HUES6 (cell line): Measurements from ENCODE around the gene SCRT2.
A peak's percentile ranks its signal among the peaks of the same experiment; 100 is the strongest.
"Not testable (repeated sequence)": the region's sequence is repeated elsewhere in the genome, so short reads cannot be mapped to it uniquely, and the experiment has no call there.

Experiments
- H3K27ac ChIP-seq: 2 replicates; pipeline ENCODE4 v1.7.0; 2013; ENCODE audit warnings: low read depth, mild to moderate bottlenecking, low read length, inconsistent platforms
- H3K27me3 ChIP-seq: 2 replicates; pipeline ENCODE4 v1.6.1; 2013; ENCODE audit warnings: low read length; ENCODE audit not compliant: control insufficient read depth, insufficient read depth
- H3K36me3 ChIP-seq: 2 replicates; pipeline ENCODE4 v1.6.1; 2013; ENCODE audit warnings: low read length; ENCODE audit not compliant: control insufficient read depth, insufficient read depth
- H3K4me1 ChIP-seq: 2 replicates; pipeline ENCODE4 v1.6.1; 2013; ENCODE audit warnings: low read length; ENCODE audit not compliant: control insufficient read depth, insufficient read depth
- H3K4me3 ChIP-seq: 2 replicates; pipeline ENCODE4 v1.5.1; 2013; ENCODE audit warnings: low read depth, low read length
- H3K9ac ChIP-seq: one replicate; pipeline ENCODE4 v1.6.1; 2013; ENCODE audit warnings: mild to moderate bottlenecking, low read length
- H3K9me3 ChIP-seq: 2 replicates; pipeline ENCODE4 v1.6.1; 2013; ENCODE audit warnings: low read depth, low read length; ENCODE audit not compliant: control insufficient read depth, insufficient read depth

SCRT2 gene

GRCh38 chr20:675453-676314, at the start of gene SCRT2:
Gene SCRT2, minus strand, starts transcription at chr20:675802. Its CDS starts 201 bp downstream, at chr20:675601.
- Histone ChIP-seq H3K9ac (no peak within 1 kb of the TSS), H3K27ac (no peak within 1 kb of the TSS), H3K4me3 (peak within 1 kb of the TSS; percentile 70), H3K4me1 (peaks cover 24% of the 10 kb centered on the region; the same call in 1 of the 2 replicates), H3K36me3 (no peaks in the 10 kb centered on the region), H3K9me3 (no peaks in the 10 kb centered on the region), H3K27me3 (peaks cover 76% of the 10 kb centered on the region)

GRCh38 chr20:724797-725196, 49.2 kb upstream of the SCRT2 start:
- H3K27ac ChIP-seq, H3K9ac ChIP-seq, H3K36me3 ChIP-seq, H3K4me3 ChIP-seq, H3K9me3 ChIP-seq: not testable (repeated sequence)
- Histone ChIP-seq H3K27me3 (peaks cover 32% of the 10 kb centered on the region), H3K4me1 (peaks cover 17% of the 10 kb centered on the region)

- Histone ChIP-seq H3K9ac (no peak overlapping the region), H3K27me3 (peaks cover 25% of the 10 kb centered on the region), H3K4me1 (peaks cover 16% of the 10 kb centered on the region), H3K27ac (no peak overlapping the region), H3K36me3 (no peaks in the 10 kb centered on the region), H3K9me3 (no peaks in the 10 kb centered on the region), H3K4me3 (no peak overlapping the region)
Observed at GRCh38 chr20:723756-724155, 48.2 kb upstream of the SCRT2 start.

GRCh38 chr20:722822-723644, 47.4 kb upstream of the SCRT2 start:
- H3K4me3 ChIP-seq, result no peak overlapping the region
- no peak overlapping the region for H3K9ac ChIP-seq
- no peaks in the 10 kb centered on the region for H3K36me3 ChIP-seq
- no peak overlapping the region for H3K27ac ChIP-seq
- peaks cover 23% of the 10 kb centered on the region for H3K27me3 ChIP-seq
- H3K4me1 ChIP-seq, result peaks cover 13% of the 10 kb centered on the region
- no peaks in the 10 kb centered on the region for H3K9me3 ChIP-seq

- no peak overlapping the region for H3K9ac ChIP-seq
- no peak overlapping the region for H3K4me3 ChIP-seq
- peaks cover 13% of the 10 kb centered on the region for H3K4me1 ChIP-seq
- H3K9me3 ChIP-seq, result no peaks in the 10 kb centered on the region
- no peaks in the 10 kb centered on the region for H3K36me3 ChIP-seq
- H3K27ac ChIP-seq, result no peak overlapping the region
- peaks cover 23% of the 10 kb centered on the region for H3K27me3 ChIP-seq
Observed at GRCh38 chr20:721876-722275, 46.3 kb upstream of the SCRT2 start.

- Histone ChIP-seq H3K4me1 (peaks cover 13% of the 10 kb centered on the region), H3K9me3 (no peaks in the 10 kb centered on the region), H3K27ac (no peak overlapping the region), H3K36me3 (no peaks in the 10 kb centered on the region), H3K9ac (no peak overlapping the region), H3K4me3 (no peak overlapping the region), H3K27me3 (peaks cover 14% of the 10 kb centered on the region; the same call in 1 of the 2 replicates)
Observed at GRCh38 chr20:719816-720215, 44.2 kb upstream of the SCRT2 start.

GRCh38 chr20:719068-719467, 43.5 kb upstream of the SCRT2 start:
- no peak overlapping the region for H3K27ac ChIP-seq
- H3K27me3 ChIP-seq, result peaks cover 14% of the 10 kb centered on the region; the same call in 1 of the 2 replicates
- no peak overlapping the region for H3K4me3 ChIP-seq
- no peaks in the 10 kb centered on the region for H3K36me3 ChIP-seq
- H3K9me3 ChIP-seq, result no peaks in the 10 kb centered on the region
- no peak overlapping the region for H3K9ac ChIP-seq
- H3K4me1 ChIP-seq, result peaks cover 13% of the 10 kb centered on the region

GRCh38 chr20:717832-718231, 42.2 kb upstream of the SCRT2 start:
- Histone ChIP-seq H3K4me1 (peaks cover 13% of the 10 kb centered on the region), H3K36me3 (no peaks in the 10 kb centered on the region), H3K9me3 (peaks cover 2% of the 10 kb centered on the region; the same call in 1 of the 2 replicates), H3K9ac (no peak overlapping the region), H3K27ac (no peak overlapping the region), H3K4me3 (no peak overlapping the region), H3K27me3 (peaks cover 14% of the 10 kb centered on the region; the same call in 1 of the 2 replicates)

GRCh38 chr20:717271-717670, 41.7 kb upstream of the SCRT2 start:
- H3K27ac ChIP-seq, result no peak overlapping the region
- H3K4me3 ChIP-seq, result no peak overlapping the region
- H3K27me3 ChIP-seq, result peaks cover 14% of the 10 kb centered on the region; the same call in 1 of the 2 replicates
- peaks cover 13% of the 10 kb centered on the region for H3K4me1 ChIP-seq
- no peak overlapping the region for H3K9ac ChIP-seq
- H3K9me3 ChIP-seq, result peaks cover 4% of the 10 kb centered on the region; the same call in 1 of the 2 replicates
- H3K36me3 ChIP-seq, result no peaks in the 10 kb centered on the region

- Histone ChIP-seq H3K9ac (no peak overlapping the region), H3K36me3 (no peaks in the 10 kb centered on the region), H3K9me3 (peaks cover 5% of the 10 kb centered on the region; the same call in 1 of the 2 replicates), H3K27ac (no peak overlapping the region), H3K4me3 (no peak overlapping the region), H3K4me1 (no peaks in the 10 kb centered on the region), H3K27me3 (peaks cover 25% of the 10 kb centered on the region)
Observed at GRCh38 chr20:714453-714852, 38.9 kb upstream of the SCRT2 start.

GRCh38 chr20:711576-711975, 36.0 kb upstream of the SCRT2 start:
- no peak overlapping the region for H3K27ac ChIP-seq
- no peak overlapping the region for H3K4me3 ChIP-seq
- no peaks in the 10 kb centered on the region for H3K36me3 ChIP-seq
- peaks cover 35% of the 10 kb centered on the region for H3K27me3 ChIP-seq
- H3K4me1 ChIP-seq, result no peaks in the 10 kb centered on the region
- H3K9me3 ChIP-seq, result peaks cover 21% of the 10 kb centered on the region
- H3K9ac ChIP-seq, result no peak overlapping the region
